Measurements from ENCODE around the gene MAPK14. TPM values are rescaled to one million over a fixed set of nuclear protein-coding genes. Genes with fewer than 3 reads are reported as not detected.

MAPK14 gene
- total and polyA plus RNA-seq, 2 donors (not counting 1 experiment from before 2014, with no cell fraction given), result 55.9 to 57.8 TPM

DNA sequence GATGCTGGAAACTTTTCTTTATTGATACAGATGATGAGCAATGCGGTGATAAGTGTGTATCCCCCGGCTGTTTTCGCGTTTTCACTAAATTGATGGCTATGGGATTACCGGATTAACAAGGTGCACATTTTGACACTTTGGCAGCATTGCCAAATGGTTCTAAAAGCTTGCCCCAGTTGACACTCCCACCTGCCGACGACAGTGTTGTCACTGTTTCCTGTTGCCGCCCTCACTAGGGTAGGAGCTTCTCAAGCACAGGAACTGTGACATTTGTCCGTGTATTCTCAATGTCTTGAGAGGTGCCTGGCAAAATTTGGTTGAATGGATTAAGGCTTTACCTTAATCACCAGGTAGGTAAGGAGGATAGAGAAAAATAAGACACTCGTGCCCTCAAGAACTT is 92.9 kb downstream of the MAPK14 start:
- Histone ChIP-seq H3K27me3 (ENCODE audit: control insufficient read depth, insufficient read depth, low read length) (no peaks in the 10 kb centered on the region), H3K79me2 (ENCODE audit: control insufficient read depth, insufficient read depth, low read length) (no peaks in the 10 kb centered on the region), H3K9ac (ENCODE audit: insufficient read depth, low read length) (no peak overlapping the region), H3K27ac (ENCODE audit: insufficient read depth, low read length) (no peak overlapping the region), H3K36me3 (ENCODE audit: control insufficient read depth, insufficient read depth, low read length) (no peaks in the 10 kb centered on the region), H3K4me1 (ENCODE audit: control insufficient read depth, extremely low read depth, insufficient read depth, low read length) (peaks cover 4% of the 10 kb centered on the region), H4K20me1 (ENCODE audit: control insufficient read depth, extremely low read depth, insufficient read depth, low read length) (no peaks in the 10 kb centered on the region), H3K4me3 (replicated peaks in 1 of 4; ENCODE audit: control extremely low read depth in 1 of 4, insufficient read depth in 1 of 4, low read depth in 3 of 4, low read length in 4 of 4) (no peak overlapping the region), H3K4me2 (ENCODE audit: extremely low read depth, insufficient read depth, low read length) (no peak overlapping the region), H2AFZ (ENCODE audit: low read length) (no peak overlapping the region), H3K9me3 (ENCODE audit: control insufficient read depth, insufficient read depth, low read depth, low read length) (no peaks in the 10 kb centered on the region)
- no peak for DNase-seq (ENCODE audit: low read depth in 2 of 2)
- TF ChIP-seq EZH2 (IDR thresholded peaks at IDR 0.05; ENCODE audit: low read length, missing control alignments), result no peak
- TF ChIP-seq, protein P1, sequence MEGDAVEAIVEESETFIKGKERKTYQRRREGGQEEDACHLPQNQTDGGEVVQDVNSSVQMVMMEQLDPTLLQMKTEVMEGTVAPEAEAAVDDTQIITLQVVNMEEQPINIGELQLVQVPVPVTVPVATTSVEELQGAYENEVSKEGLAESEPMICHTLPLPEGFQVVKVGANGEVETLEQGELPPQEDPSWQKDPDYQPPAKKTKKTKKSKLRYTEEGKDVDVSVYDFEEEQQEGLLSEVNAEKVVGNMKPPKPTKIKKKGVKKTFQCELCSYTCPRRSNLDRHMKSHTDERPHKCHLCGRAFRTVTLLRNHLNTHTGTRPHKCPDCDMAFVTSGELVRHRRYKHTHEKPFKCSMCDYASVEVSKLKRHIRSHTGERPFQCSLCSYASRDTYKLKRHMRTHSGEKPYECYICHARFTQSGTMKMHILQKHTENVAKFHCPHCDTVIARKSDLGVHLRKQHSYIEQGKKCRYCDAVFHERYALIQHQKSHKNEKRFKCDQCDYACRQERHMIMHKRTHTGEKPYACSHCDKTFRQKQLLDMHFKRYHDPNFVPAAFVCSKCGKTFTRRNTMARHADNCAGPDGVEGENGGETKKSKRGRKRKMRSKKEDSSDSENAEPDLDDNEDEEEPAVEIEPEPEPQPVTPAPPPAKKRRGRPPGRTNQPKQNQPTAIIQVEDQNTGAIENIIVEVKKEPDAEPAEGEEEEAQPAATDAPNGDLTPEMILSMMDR (conservative IDR thresholded peaks at IDR 0.05 in 1 of 2, IDR thresholded peaks at IDR 0.05 in 1 of 2; ENCODE audit: low read depth in 1 of 2, low read length in 2 of 2), result no peak

DNA sequence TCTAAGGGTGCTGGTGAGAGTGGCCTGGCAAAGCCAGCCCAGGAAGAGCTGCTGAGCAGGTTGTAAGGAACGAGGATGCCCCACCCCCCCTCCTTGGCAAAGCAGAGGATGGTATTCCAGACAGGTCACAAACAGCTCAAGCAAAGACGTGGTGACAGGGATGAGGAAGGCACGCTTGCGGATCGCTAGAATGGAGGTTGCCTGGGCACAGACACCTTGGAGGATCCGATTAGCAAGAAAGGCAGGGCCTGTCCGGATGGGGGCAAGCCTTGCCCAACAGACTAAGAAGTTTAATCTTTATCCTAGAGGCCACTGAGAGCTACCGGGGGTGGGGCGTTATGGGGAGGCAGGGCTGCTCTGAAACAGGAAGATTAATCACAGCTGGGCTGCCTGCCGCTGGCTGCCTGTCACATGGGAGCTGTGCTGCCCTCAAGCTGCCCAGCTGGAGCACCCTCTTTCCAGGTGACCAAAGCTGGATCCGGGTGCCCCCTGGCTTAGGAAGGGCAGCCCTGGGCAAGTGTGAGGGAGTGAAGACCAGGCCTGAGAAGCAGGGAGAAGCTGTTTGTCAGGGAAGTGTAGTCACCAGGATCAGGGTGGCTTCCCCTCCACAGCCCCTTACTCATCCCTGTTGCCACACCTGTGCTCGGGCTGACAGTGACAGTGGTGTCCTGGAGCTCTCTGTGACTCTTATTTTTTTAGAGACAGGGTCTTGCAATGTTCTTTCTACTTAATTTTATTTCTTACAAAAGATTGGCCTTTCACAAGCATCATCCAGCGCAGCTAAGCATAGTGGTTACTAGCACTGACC is 93.6 kb downstream of the MAPK14 start:
- Histone ChIP-seq H3K27me3 (ENCODE audit: control insufficient read depth, insufficient read depth, low read length) (no peaks in the 10 kb centered on the region), H3K4me1 (ENCODE audit: control insufficient read depth, extremely low read depth, insufficient read depth, low read length) (peaks cover 4% of the 10 kb centered on the region), H2AFZ (ENCODE audit: low read length) (no peak overlapping the region), H3K9me3 (ENCODE audit: control insufficient read depth, insufficient read depth, low read depth, low read length) (no peaks in the 10 kb centered on the region), H3K79me2 (ENCODE audit: control insufficient read depth, insufficient read depth, low read length) (no peaks in the 10 kb centered on the region), H3K36me3 (ENCODE audit: control insufficient read depth, insufficient read depth, low read length) (no peaks in the 10 kb centered on the region), H3K9ac (ENCODE audit: insufficient read depth, low read length) (no peak overlapping the region), H3K4me2 (ENCODE audit: extremely low read depth, insufficient read depth, low read length) (no peak overlapping the region), H3K4me3 (replicated peaks in 1 of 4; ENCODE audit: control extremely low read depth in 1 of 4, insufficient read depth in 1 of 4, low read depth in 3 of 4, low read length in 4 of 4) (no peak overlapping the region), H3K27ac (ENCODE audit: insufficient read depth, low read length) (no peak overlapping the region), H4K20me1 (ENCODE audit: control insufficient read depth, extremely low read depth, insufficient read depth, low read length) (no peaks in the 10 kb centered on the region)
- no peak for TF ChIP-seq EZH2 (IDR thresholded peaks at IDR 0.05; ENCODE audit: low read length, missing control alignments)
- TF ChIP-seq, protein P1 (conservative IDR thresholded peaks at IDR 0.05 in 1 of 2, IDR thresholded peaks at IDR 0.05 in 1 of 2; ENCODE audit: low read depth in 1 of 2, low read length in 2 of 2), result no peak
- DNase-seq (ENCODE audit: low read depth in 2 of 2), result peak in 1 of 2 donors; percentile 42

GRCh38 chr6:36121787-36122494 is 94.3 kb downstream of the MAPK14 start:
- H4K20me1 ChIP-seq (ENCODE audit: control insufficient read depth, extremely low read depth, insufficient read depth, low read length), result no peaks in the 10 kb centered on the region
- H3K79me2 ChIP-seq (ENCODE audit: control insufficient read depth, insufficient read depth, low read length), result no peaks in the 10 kb centered on the region
- no peak for TF ChIP-seq EZH2 (IDR thresholded peaks at IDR 0.05; ENCODE audit: low read length, missing control alignments)
- TF ChIP-seq, protein P1 (conservative IDR thresholded peaks at IDR 0.05 in 1 of 2, IDR thresholded peaks at IDR 0.05 in 1 of 2; ENCODE audit: low read depth in 1 of 2, low read length in 2 of 2), result no peak
- no peak overlapping the region for H3K4me2 ChIP-seq (ENCODE audit: extremely low read depth, insufficient read depth, low read length)
- no peaks in the 10 kb centered on the region for H3K27me3 ChIP-seq (ENCODE audit: control insufficient read depth, insufficient read depth, low read length)
- no peak for DNase-seq (ENCODE audit: low read depth in 2 of 2)
- H2AFZ ChIP-seq (ENCODE audit: low read length), result no peak overlapping the region
- no peak overlapping the region for H3K9ac ChIP-seq (ENCODE audit: insufficient read depth, low read length)
- H3K27ac ChIP-seq (ENCODE audit: insufficient read depth, low read length), result no peak overlapping the region
- peaks cover 9% of the 10 kb centered on the region for H3K4me1 ChIP-seq (ENCODE audit: control insufficient read depth, extremely low read depth, insufficient read depth, low read length)
- H3K36me3 ChIP-seq (ENCODE audit: control insufficient read depth, insufficient read depth, low read length), result no peaks in the 10 kb centered on the region
- no peak overlapping the region for H3K4me3 ChIP-seq (replicated peaks in 1 of 4; ENCODE audit: control extremely low read depth in 1 of 4, insufficient read depth in 1 of 4, low read depth in 3 of 4, low read length in 4 of 4)
- H3K9me3 ChIP-seq (ENCODE audit: control insufficient read depth, insufficient read depth, low read depth, low read length), result no peaks in the 10 kb centered on the region

Data from fibroblast of lung (primary cell).